HG02981 (cell line): Measurements from ENCODE around the gene STX12.
A peak's percentile ranks its signal among the peaks of the same experiment; 100 is the strongest.
"Not testable (repeated sequence)": the region's sequence is repeated elsewhere in the genome, so short reads cannot be mapped to it uniquely, and the experiment has no call there.

Experiments
- ATAC-seq: cut with Tn5 transposase; IDR thresholded peaks from one replicate; pipeline ENCODE4 v1.9.1; 2021; ENCODE audit warnings: mild to moderate bottlenecking, moderate library complexity; ENCODE audit not compliant: unreplicated experiment

The STX12 gene

GRCh38 chr1:27864264-27864895, 91.4 kb downstream of the STX12 start:
- no peak for ATAC-seq

GRCh38 chr1:27865821-27866220, 92.8 kb downstream of the STX12 start:
- no peak for ATAC-seq

GRCh38 chr1:27868556-27868931, 95.5 kb downstream of the STX12 start:
- ATAC-seq: no peak

- ATAC-seq: no peak
Observed at GRCh38 chr1:27868932-27869718, 96.1 kb downstream of the STX12 start.

GRCh38 chr1:27869719-27870085, 96.7 kb downstream of the STX12 start:
- no peak for ATAC-seq

GRCh38 chr1:27871076-27871475, 98.1 kb downstream of the STX12 start:
- ATAC-seq: not testable (repeated sequence)

GRCh38 chr1:27872059-27872801, 99.2 kb downstream of the STX12 start, which contains the start of gene THEMIS2:
TSS of gene THEMIS2 (plus strand) at chr1:27872544. CDS start at chr1:27872572, 28 bp downstream.
- ATAC-seq: peak; percentile 41

GRCh38 chr1:27872802-27873551, 100.0 kb downstream of the STX12 start:
- ATAC-seq: no peak

- ATAC-seq: no peak
Observed at GRCh38 chr1:27873671-27874384, 100.8 kb downstream of the STX12 start.
